ENCODE data around the gene CDHR5.

CDHR5 gene

DNA sequence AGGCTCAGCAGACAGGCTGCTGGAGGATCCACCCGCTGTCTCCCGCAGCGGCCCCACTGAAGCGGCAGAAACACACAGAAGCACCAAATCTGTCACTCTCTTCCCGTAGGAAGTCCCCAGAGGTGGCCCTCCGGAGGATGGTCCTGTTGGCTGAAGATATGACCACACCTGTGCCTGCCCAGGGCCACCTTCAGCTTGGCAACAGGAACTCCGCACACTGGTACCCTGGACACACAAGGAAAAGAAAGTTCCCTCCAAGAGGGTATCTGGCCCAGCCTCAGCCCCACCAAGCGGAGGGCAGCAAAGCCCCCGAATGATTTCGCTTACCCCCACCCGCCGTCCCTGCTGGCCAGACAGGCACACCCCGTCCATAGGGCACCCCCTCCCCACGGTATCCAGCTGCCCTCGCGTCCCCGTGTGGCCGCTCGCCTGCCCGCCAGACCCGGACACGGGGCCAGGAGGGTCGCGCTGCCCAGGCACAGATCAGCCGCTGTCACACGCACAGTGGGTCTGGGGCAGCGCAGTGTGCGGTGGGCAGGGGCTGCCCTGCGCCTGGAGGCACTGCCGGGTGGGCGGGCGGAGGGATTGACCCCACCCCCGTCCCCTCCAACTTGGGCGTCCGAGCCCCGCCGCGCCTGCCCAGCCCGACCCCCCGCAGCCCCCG lies 57.0 kb downstream of the CDHR5 start:
- DNase-seq (ENCODE audit: low read depth in 3 of 3): no peak

DNA sequence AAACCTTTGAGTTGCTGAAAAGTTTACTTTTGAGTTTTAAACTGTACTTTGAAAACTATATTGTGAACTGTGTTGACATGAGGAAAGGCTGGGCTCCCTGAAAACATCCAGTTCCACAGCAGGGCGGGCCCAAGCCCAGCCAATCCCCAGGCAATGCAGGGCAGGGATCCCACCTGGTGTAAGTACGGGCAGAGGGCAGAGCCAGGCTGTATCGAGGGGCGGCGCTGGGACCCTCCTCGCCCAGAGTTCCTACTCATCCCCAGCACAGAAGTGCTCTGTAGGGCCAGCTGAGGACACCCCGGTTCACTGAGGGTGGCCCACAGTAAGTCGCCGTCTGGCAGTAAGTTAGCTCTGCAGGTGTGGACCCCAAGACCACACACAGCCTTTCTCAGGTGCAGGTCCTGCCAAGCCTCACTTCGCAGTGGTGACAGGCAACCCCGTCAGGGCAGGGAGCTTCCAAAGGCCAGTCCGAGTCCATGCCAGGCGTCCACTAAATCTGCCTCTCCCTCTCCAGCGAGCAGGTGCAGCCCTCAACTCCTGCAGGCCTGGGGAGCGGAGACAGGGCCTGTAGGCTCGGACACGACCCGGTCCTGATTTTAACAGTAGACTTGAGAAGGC lies 57.6 kb downstream of the CDHR5 start:
- no peak for DNase-seq (ENCODE audit: low read depth in 3 of 3)
